ENCODE data around the gene PGAP6. TPM values are rescaled to one million over a fixed set of nuclear protein-coding genes. Genes with fewer than 3 reads are reported as not detected.
A peak's percentile ranks its signal among the peaks of the same experiment; 100 is the strongest.
"Not testable (repeated sequence)": the region's sequence is repeated elsewhere in the genome, so short reads cannot be mapped to it uniquely, and the experiment has no call there.

The PGAP6 gene
- polyA plus RNA-seq, 10 donors, result 22.0 to 30.2 (median 24.0) TPM

- DNase-seq, result no peak
Measured at GRCh38 chr16:379183-379960, 2.4 kb downstream of the PGAP6 start.

GRCh38 chr16:378821-379182 lies 3.0 kb downstream of the PGAP6 start:
- DNase-seq, result no peak

GRCh38 chr16:378113-378820 lies 3.5 kb downstream of the PGAP6 start:
- not testable (repeated sequence) for DNase-seq

DNA sequence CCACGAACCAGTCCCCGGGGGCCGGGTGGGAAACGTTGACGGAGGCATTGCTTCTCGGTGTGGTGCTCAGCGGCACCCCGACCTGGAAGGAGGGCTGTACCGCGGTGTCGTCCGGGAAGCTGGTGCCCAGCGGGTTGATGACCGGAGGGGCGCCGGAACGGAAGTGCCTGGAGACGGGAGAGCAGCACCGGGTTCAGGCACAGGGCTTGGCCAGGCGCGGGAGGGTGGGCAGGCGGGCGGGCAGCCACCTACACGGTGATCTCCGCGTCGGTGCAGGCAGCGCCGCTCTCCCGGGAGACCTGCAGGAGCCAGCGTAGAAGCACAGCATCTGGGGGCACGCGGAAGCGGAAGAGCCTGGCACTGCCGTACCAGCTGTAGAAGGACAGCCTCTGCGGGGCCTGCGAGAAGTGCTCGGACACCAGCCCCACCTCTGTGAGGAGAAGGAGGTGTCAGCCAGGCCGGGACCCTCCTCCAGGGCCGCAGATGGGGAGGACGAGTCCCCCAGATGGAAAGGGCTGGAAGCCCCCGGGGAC lies 4.3 kb downstream of the PGAP6 start:
- DNase-seq, result no peak

- DNase-seq, result no peak
Measured at GRCh38 chr16:376817-377418, 4.9 kb downstream of the PGAP6 start.

GRCh38 chr16:375927-376816 lies 5.6 kb downstream of the PGAP6 start:
- no peak for DNase-seq

- no peak for DNase-seq
Measured at GRCh38 chr16:375212-375611, 6.6 kb downstream of the PGAP6 start.

DNA sequence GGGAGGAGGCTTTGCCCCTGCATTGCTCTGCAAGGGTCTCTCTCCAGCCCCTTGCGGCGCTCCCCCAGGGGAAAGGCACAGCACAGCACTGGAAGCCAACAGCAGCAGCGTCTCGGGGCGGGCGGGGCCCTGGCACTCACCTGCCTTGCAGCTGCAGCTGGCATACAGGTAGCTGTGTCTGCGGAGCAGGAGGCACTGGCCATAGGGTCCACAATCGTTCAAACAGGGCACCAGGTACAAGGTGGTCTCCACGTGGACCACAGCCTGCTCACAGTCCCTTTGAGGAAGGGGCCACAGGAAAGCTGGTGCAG lies 7.2 kb downstream of the PGAP6 start:
- DNase-seq, result no peak

GRCh38 chr16:373848-374615 lies 7.7 kb downstream of the PGAP6 start:
- DNase-seq, result no peak

- no peak for DNase-seq
Measured at GRCh38 chr16:373020-373598, 8.7 kb downstream of the PGAP6 start.

DNA sequence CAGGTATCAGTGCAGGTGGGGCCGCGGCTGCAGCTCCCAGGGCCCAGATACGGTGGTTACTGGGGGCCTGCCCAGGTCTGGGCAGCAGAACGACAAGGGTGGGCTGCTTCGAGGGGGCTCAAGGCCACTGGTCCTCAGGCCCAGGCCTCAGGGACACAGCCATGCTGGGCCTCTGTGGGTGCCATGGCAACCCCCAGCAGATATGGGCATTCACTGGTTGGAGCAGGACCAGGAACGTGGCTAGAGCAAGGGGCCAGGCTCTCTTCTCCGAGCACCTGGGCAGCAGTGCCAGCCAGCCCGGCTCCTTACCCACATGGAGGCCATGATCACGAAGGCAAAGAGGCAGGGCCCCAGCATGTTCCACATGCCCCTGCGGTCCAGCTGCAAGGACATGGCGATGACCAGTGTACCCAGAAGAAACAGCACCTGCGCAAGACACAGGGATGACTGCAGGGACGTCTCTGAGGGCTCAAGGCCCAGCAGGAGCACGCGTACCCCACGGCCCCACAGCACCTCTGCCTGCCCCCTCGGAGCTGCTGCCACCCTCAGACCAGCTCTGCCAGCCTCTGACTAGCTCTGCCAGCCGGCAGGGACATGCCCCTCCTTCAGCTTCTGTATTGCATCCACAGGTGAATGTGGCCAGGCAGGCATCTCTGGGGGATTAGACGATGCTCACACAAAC lies 9.3 kb downstream of the PGAP6 start:
- no peak for DNase-seq

- no peak for DNase-seq
Measured at GRCh38 chr16:371515-372301, 10.1 kb downstream of the PGAP6 start.

GRCh38 chr16:370979-371514 lies 10.7 kb downstream of the PGAP6 start:
- no peak for DNase-seq

- peak; percentile 94 to 97 (median 95) for DNase-seq
Measured at GRCh38 chr16:370443-370842, 11.3 kb downstream of the PGAP6 start, which contains the start of gene MRPL28. Gene MRPL28, minus strand, starts transcription at chr16:370538. Its CDS starts 320 bp downstream, at chr16:370218.

DNA sequence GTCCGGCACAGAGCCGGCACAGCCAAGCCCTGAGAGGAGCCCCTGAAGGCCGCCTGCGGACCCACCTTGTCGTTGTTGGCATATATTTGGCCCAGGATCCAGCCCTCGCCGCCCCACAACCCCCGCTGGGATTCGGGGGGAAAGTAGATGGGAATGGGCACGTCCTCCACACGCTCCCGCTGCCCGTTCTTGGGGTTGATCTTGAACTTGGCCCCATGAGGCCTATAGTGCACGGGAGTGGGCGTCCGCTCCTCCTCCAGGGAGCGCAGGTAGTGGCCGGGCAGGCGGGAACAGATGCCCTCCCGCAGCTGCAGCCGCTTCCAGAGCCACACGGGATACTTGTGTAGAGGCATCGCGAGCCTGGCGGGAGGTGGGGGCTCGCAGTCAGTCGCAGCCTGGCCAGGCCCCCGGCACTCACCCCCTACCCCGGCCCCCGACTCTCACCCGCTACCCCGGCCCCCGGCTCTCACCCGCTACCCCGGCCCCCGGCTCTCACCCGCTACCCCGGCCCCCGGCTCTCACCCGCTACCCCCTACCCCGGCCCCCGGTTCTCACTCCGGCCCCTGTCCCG lies 11.8 kb downstream of the PGAP6 start:
- DNase-seq, result no peak

GRCh38 chr16:369275-369865 lies 12.4 kb downstream of the PGAP6 start:
- no peak for DNase-seq

DNA sequence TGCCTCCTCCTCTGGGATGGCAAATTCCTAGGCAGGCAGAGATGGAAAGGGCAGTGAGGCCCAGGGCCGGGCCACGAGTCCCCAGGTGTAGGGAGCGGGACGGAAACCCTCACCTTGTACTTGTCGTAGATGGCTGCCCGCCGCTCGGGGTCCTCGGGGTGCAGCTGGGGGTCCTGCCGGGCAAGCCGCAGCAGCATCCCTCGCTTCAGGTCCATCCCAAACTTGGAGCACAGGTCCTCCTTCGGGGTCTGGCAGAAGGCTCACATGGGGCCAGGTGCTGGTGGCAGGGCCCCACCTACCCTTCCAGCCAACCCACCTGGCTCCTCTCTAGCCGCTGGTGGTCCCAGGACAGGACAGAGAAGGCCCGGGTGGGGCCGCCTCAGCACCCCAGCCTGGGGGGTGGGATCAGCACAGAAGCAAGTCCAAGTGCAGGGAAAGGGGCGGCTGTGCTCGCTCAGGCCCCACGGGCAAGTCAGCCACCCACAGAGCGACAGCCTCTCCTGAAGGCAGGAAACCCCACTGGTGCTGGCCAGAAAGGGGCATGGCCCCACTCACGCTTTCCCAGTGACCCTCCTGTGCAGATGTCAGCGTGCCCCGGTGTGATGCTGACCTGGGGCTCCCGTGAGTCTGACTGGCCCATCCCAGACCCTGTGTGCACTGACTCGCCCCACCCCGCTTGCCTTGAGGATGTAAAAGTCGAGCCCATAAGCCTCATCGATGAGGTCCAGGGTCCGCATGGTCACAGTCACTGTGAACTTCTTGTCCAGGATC lies 13.2 kb downstream of the PGAP6 start:
- no peak for DNase-seq
